Erythroblast (primary cell): ENCODE results near the gene PCED1B.

Experiments used
- GATA1 ChIP-seq: IDR thresholded peaks from 2 replicates; pipeline ENCODE4 v1.6.1; 2011; ENCODE audit warnings: low read depth, mild to moderate bottlenecking, control low read depth, low read length, moderate library complexity
- POLR2A ChIP-seq: IDR thresholded peaks from 2 replicates; pipeline ENCODE4 v1.6.1; 2011; ENCODE audit warnings: mild to moderate bottlenecking, low read length

GRCh38 chr12:47228802-47229201, 149.4 kb downstream of the PCED1B start:
- TF ChIP-seq POLR2A (no peak), GATA1 (no peak)
